Heart left ventricle (tissue), 16 donors: ENCODE data around the gene ITGA11. TPM values are rescaled to one million over a fixed set of nuclear protein-coding genes. Genes with fewer than 3 reads are reported as not detected.

Source experiments
- ATAC-seq, 4 donors: fragments of 200-7000 bp; cut with Tn5 transposase; one replicate each; pipeline ENCODE4 v1.9.1; 2020 to 2022; ENCODE audit warnings: moderate library complexity in 4 of 4, mild to moderate bottlenecking in 3 of 4, moderate number of reproducible peaks in 1 of 4
- DNase-seq, 5 donors: peaks; one replicate each; pipeline ENCODE4 v3.0.0-alpha.2; 2020
- H3K27ac ChIP-seq, 12 donors: fragments of 200-600 bp; sonication (generic) in 4 of 12; one replicate each; pipeline versions ENCODE4 v1.5.0 to v1.8.0; 2016 to 2022; ENCODE audit warnings: mild to moderate bottlenecking in 2 of 12
- H3K27me3 ChIP-seq, 9 donors: fragments of 200-600 bp; sonication (generic) in 2 of 9; one replicate each; pipeline versions ENCODE4 v1.5.1 to v1.8.0; 2016 to 2022; ENCODE audit warnings: mild to moderate bottlenecking in 3 of 9
- H3K36me3 ChIP-seq, 9 donors: fragments of 200-600 bp; sonication (generic) in 2 of 9; one replicate each; pipeline versions ENCODE4 v1.5.0 to v1.8.0; 2018 to 2022; ENCODE audit warnings: mild to moderate bottlenecking in 2 of 9
- H3K4me1 ChIP-seq, 12 donors: fragments of 200-600 bp; sonication (generic) in 4 of 12; one replicate each; pipeline versions ENCODE4 v1.5.0 to v1.8.0; 2016 to 2022; ENCODE audit warnings: mild to moderate bottlenecking in 3 of 12
- H3K4me3 ChIP-seq, 12 donors: fragments of 200-600 bp; sonication (generic) in 4 of 12; one replicate each; pipeline versions ENCODE4 v1.5.0 to v1.8.0; 2017 to 2022; ENCODE audit warnings: mild to moderate bottlenecking in 9 of 12, moderate library complexity in 4 of 12
- H3K9me3 ChIP-seq, 12 donors: fragments of 200-600 bp; sonication (generic) in 4 of 12; one replicate each; pipeline versions ENCODE4 v1.5.0 to v1.8.0; 2016 to 2022; ENCODE audit warnings: mild to moderate bottlenecking in 1 of 12
- CTCF ChIP-seq, 12 donors: fragments of 200-600 bp; sonication (generic) in 4 of 12; IDR thresholded peaks; one replicate each; pipeline versions ENCODE4 v1.5.0 to v1.8.0; 2018 to 2022; ENCODE audit warnings: antibody characterized with exemption in 12 of 12, mild to moderate bottlenecking in 5 of 12
- POLR2A ChIP-seq, 2 donors: fragments of 450-650 bp; IDR thresholded peaks; one replicate each; pipeline ENCODE4 v1.6.1; 2017; ENCODE audit warnings: antibody characterized with exemption in 2 of 2, mild to moderate bottlenecking in 2 of 2, moderate library complexity in 2 of 2
- WGBS, 4 donors: extraction: QIAGEN DNeasy Blood & Tissue Kit in 2 of 4; methylation state at CpG; one replicate each; pipeline versions ENCODE4 v1.1.5 to v1.1.7; 2013 to 2018; 5-methylcytosine and 5-hydroxymethylcytosine counted together
- intact Hi-C, 10 donors: fragments of 100-400 bp; cut with DNase I; formaldehyde crosslinking; loops; one replicate each; pipeline versions ENCODE4 v1.11.1 to v1.14.2; 2022
- polyA plus RNA-seq, 2 donors: library from polyadenylated mRNA; stranded (reverse); fragments of 200-250 nt; gene quantifications; one replicate each; pipeline ENCODE4 v1.2.3, GENCODE V29; 2013
- total RNA-seq, 9 donors: library from RNA; depleted of rRNA in 2 of 9; stranded (reverse); fragments of >200 nt in 2 of 9; fragmentation: NEBNext Ultra II Directional in 3 of 9; extraction: Animal tissue kit (Norgen Biotek cat#: 25700) in 3 of 9; gene quantifications; one replicate each; pipeline versions ENCODE4 v1.1.0 to v1.2.4, GENCODE V29; 2016 to 2023
- donor health status: ischemic (EF 13 %, LVEDD 7.1; RV severe dilation, severe dysfunction).
- donor health status: healthy with polysubstance abuse.
- donor health status: DM: no; HTN: yes; CAD: no.
- donor health status: DM: no; HTN: no; CAD: no.
- donor health status: ischemic (EF 25% LVEDD 6.9; RV normal size, moderate dysfunction).
- donor health status: ischemic (EF 25% LVEDD 5.7; RV mildly dilated, moderate dysfunction).
- donor health status: healthy.
- donor health status: DM: yes; HTN: yes; CAD: no.
- donor health status: ischemic (EF 35%, LVEDD 5.7; RV mildly dilated, moderate dysfunction).
- donor health status: nonischemic (EF 11% LVEDD 7.7; RV severe dilation, severe dysfunction).
- donor health status: DM: yes; HTN: yes; CAD: no.
- donor health status: PGD.
- donor health status: ischemic (EF 29% LVEDD 5.4; RV normal size, mild dysfunction).
- donor health status: nonischemic (EF 23%, LVEDD 6.1; RV moderate dilation, normal function).

The ITGA11 gene
- total and polyA plus RNA-seq, 11 donors = 2.1 to 35.5 (median 12.1) TPM

GRCh38 chr15:68463444-68463843 lies 31.5 kb upstream of the ITGA11 start:
- intact Hi-C loops = no loop called here
- DNase-seq (no peak), ATAC-seq (no peak)
- Histone ChIP-seq H3K4me3 (no peak overlapping the region), H3K36me3 (no peaks in the 10 kb centered on the region), H3K27ac (no peak overlapping the region), H3K9me3 (peaks cover 0 to 7% (median 3%) of the 10 kb centered on the region in 12 donors), H3K27me3 (peaks cover 0 to 8% (median 0%) of the 10 kb centered on the region in 9 donors), H3K4me1 (peaks cover 0 to 4% (median 0%) of the 10 kb centered on the region in 12 donors)
- 86 to 90% (median 87%) methylated on average over 5 of the region's 5 CpGs for WGBS, 4 donors
- no peak for TF ChIP-seq CTCF (IDR thresholded peaks at IDR 0.05)
- no peak for TF ChIP-seq POLR2A (IDR thresholded peaks at IDR 0.05)

GRCh38 chr15:68460166-68460565 lies 28.2 kb upstream of the ITGA11 start:
- intact Hi-C loops = no loop called here
- Histone ChIP-seq H3K27ac (no peak overlapping the region), H3K4me3 (no peak overlapping the region), H3K9me3 (peaks cover 0 to 7% (median 3%) of the 10 kb centered on the region in 12 donors), H3K27me3 (peaks cover 0 to 8% (median 0%) of the 10 kb centered on the region in 9 donors), H3K36me3 (no peaks in the 10 kb centered on the region), H3K4me1 (no peaks in the 10 kb centered on the region)
- TF ChIP-seq POLR2A (IDR thresholded peaks at IDR 0.05) = no peak
- TF ChIP-seq CTCF (IDR thresholded peaks at IDR 0.05) = no peak
- DNase-seq (no peak), ATAC-seq (no peak)
- WGBS, 4 donors = 68 to 94% (median 75%) methylated on average over 2 of the region's 2 CpGs

- TF ChIP-seq CTCF (IDR thresholded peaks at IDR 0.05) (no peak), POLR2A (IDR thresholded peaks at IDR 0.05) (no peak)
- H3K9me3 ChIP-seq = peaks cover 0 to 8% (median 0%) of the 10 kb centered on the region in 12 donors
- peaks cover 0 to 16% (median 3%) of the 10 kb centered on the region in 12 donors for H3K4me1 ChIP-seq
- ATAC-seq (peak; percentile 81 to 93 (median 90)), DNase-seq (peak in 3 of 5 donors; percentile 22 to 70 (median 49))
- intact Hi-C loops = loop anchor here in 1 of 10 donors (5.0 kb wide), 1 partner anchor 42 kb away; no protein-coding TSS in a partner anchor
- H3K27ac ChIP-seq = no peak overlapping the region
- H3K36me3 ChIP-seq = no peaks in the 10 kb centered on the region
- 37 to 56% (median 49%) methylated on average over 1 of the region's 1 CpG for WGBS, 4 donors
- peaks cover 0 to 9% (median 0%) of the 10 kb centered on the region in 9 donors for H3K27me3 ChIP-seq
- H3K4me3 ChIP-seq = no peak overlapping the region
Measured at GRCh38 chr15:68450192-68450591, 18.2 kb upstream of the ITGA11 start.

GRCh38 chr15:68449389-68449788 lies 17.4 kb upstream of the ITGA11 start:
- H3K27ac ChIP-seq = no peak overlapping the region
- peaks cover 0 to 16% (median 3%) of the 10 kb centered on the region in 12 donors for H3K4me1 ChIP-seq
- no peak overlapping the region for H3K4me3 ChIP-seq
- H3K9me3 ChIP-seq = peaks cover 0 to 8% (median 0%) of the 10 kb centered on the region in 12 donors
- 63 to 85% (median 80%) methylated on average over 6 of the region's 6 CpGs for WGBS, 4 donors
- no peak for TF ChIP-seq POLR2A (IDR thresholded peaks at IDR 0.05)
- no peak for TF ChIP-seq CTCF (IDR thresholded peaks at IDR 0.05)
- no peak for DNase-seq
- no peaks in the 10 kb centered on the region for H3K36me3 ChIP-seq
- peaks cover 0 to 9% (median 0%) of the 10 kb centered on the region in 9 donors for H3K27me3 ChIP-seq
- ATAC-seq = peak in 2 of 4 donors; percentile 20 to 54
- intact Hi-C loops = no loop called here
